ENCODE data around the gene MMP13. TPM values are rescaled to one million over a fixed set of nuclear protein-coding genes. Genes with fewer than 3 reads are reported as not detected.

Gene MMP13
- polyA plus RNA-seq, 1 donor (not counting 4 experiments of a cell fraction or from before 2014, with no cell fraction given), result 0.05 TPM

DNA sequence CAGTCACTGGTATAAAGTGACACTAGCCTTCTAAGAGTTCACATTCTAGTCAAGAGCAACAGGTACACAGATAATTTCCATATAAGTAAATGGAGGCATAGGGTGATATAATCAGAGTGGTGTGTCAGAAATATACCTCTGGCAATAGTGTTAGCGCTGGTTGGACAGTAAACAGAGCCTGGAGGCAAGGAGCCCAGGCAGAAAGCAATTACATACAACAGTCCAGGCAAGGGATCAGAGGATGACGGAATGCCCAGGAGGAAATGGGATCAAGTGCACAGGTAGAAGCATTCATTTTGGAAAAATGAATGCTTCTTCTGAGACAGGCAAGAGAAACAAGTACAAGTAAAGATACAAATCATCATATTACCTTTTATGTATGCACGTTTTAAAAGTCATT lies 36.2 kb upstream of the MMP13 start:
- no peaks in the 10 kb centered on the region for H3K9me3 ChIP-seq (ENCODE audit: control insufficient read depth, low read depth, low read length)
- TF ChIP-seq, protein P1, sequence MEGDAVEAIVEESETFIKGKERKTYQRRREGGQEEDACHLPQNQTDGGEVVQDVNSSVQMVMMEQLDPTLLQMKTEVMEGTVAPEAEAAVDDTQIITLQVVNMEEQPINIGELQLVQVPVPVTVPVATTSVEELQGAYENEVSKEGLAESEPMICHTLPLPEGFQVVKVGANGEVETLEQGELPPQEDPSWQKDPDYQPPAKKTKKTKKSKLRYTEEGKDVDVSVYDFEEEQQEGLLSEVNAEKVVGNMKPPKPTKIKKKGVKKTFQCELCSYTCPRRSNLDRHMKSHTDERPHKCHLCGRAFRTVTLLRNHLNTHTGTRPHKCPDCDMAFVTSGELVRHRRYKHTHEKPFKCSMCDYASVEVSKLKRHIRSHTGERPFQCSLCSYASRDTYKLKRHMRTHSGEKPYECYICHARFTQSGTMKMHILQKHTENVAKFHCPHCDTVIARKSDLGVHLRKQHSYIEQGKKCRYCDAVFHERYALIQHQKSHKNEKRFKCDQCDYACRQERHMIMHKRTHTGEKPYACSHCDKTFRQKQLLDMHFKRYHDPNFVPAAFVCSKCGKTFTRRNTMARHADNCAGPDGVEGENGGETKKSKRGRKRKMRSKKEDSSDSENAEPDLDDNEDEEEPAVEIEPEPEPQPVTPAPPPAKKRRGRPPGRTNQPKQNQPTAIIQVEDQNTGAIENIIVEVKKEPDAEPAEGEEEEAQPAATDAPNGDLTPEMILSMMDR (optimal IDR thresholded peaks at IDR 0.05 in 1 of 3, IDR thresholded peaks at IDR 0.05 in 1 of 3, conservative IDR thresholded peaks at IDR 0.05 in 1 of 3; ENCODE audit: extremely low read depth in 1 of 3, insufficient read depth in 2 of 3, low read length in 3 of 3), result no peak
- TF ChIP-seq EZH2 (IDR thresholded peaks at IDR 0.05; ENCODE audit: low read length), result no peak
- no peak overlapping the region for H3K27ac ChIP-seq (ENCODE audit: control insufficient read depth, insufficient read depth, low read length)
- dilution Hi-C loops (cut with MboI; ENCODE audit: extremely low pct_ligation_motif_present, low sequenced_read_pairs), result no loop called here
- peaks cover 23% of the 10 kb centered on the region for H3K4me1 ChIP-seq (ENCODE audit: control insufficient read depth, extremely low read depth, insufficient read depth, low read length)
- H3K79me2 ChIP-seq (ENCODE audit: control insufficient read depth, insufficient read depth, low read length), result no peaks in the 10 kb centered on the region
- no peak overlapping the region for H3K4me3 ChIP-seq (ENCODE audit: control insufficient read depth in 2 of 3, extremely low read depth in 1 of 3, insufficient read depth in 2 of 3, low read depth in 1 of 3, low read length in 3 of 3)
- DNase-seq (ENCODE audit: low read depth, low spot score) (no peak), FAIRE-seq (no peak)
- no peaks in the 10 kb centered on the region for H3K27me3 ChIP-seq (ENCODE audit: control insufficient read depth, extremely low read depth, insufficient read depth, low read length)
- H3K36me3 ChIP-seq (ENCODE audit: control insufficient read depth in 2 of 2, extremely low read depth in 1 of 2, insufficient read depth in 2 of 2, low read length in 2 of 2), result no peaks in the 10 kb centered on the region
- H2AFZ ChIP-seq (ENCODE audit: control insufficient read depth, low read length), result no peak overlapping the region
- no peak overlapping the region for H3K9ac ChIP-seq (ENCODE audit: control insufficient read depth, extremely low read depth, insufficient read depth, low read length)
- no peaks in the 10 kb centered on the region for H3K9me1 ChIP-seq (ENCODE audit: control insufficient read depth, extremely low read depth, insufficient read depth, low read length)
- H4K20me1 ChIP-seq (ENCODE audit: control insufficient read depth, extremely low read depth, insufficient read depth, low read length), result no peaks in the 10 kb centered on the region
- H3K4me2 ChIP-seq (ENCODE audit: control insufficient read depth, extremely low read depth, insufficient read depth, low read depth, low read length), result no peak overlapping the region

DNA sequence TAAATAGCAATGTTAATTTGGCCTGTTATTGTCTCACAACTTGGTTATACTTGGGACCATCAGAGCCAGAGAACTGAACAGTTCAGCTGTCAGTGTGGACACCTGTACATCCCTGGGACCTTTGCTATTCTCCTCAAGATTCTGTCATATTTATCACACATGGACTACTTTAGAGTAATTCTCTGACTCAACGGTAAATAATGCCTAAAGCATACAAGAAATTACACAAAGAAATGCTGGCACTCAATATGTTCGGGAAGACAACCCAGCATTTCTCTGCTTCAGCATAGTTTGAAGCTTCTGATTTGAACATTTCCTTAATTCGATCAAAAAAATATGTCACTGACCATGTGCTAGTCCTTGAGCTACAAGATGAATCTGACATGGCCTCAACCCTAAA lies 34.6 kb upstream of the MMP13 start:
- no peak for FAIRE-seq
- H4K20me1 ChIP-seq (ENCODE audit: control insufficient read depth, extremely low read depth, insufficient read depth, low read length), result no peaks in the 10 kb centered on the region
- H3K27ac ChIP-seq (ENCODE audit: control insufficient read depth, insufficient read depth, low read length), result no peak overlapping the region
- dilution Hi-C loops (cut with MboI; ENCODE audit: extremely low pct_ligation_motif_present, low sequenced_read_pairs), result no loop called here
- H3K9ac ChIP-seq (ENCODE audit: control insufficient read depth, extremely low read depth, insufficient read depth, low read length), result no peak overlapping the region
- H3K79me2 ChIP-seq (ENCODE audit: control insufficient read depth, insufficient read depth, low read length), result no peaks in the 10 kb centered on the region
- H3K4me1 ChIP-seq (ENCODE audit: control insufficient read depth, extremely low read depth, insufficient read depth, low read length), result peaks cover 10% of the 10 kb centered on the region
- H3K9me1 ChIP-seq (ENCODE audit: control insufficient read depth, extremely low read depth, insufficient read depth, low read length), result no peaks in the 10 kb centered on the region
- no peaks in the 10 kb centered on the region for H3K27me3 ChIP-seq (ENCODE audit: control insufficient read depth, extremely low read depth, insufficient read depth, low read length)
- no peak overlapping the region for H3K4me3 ChIP-seq (ENCODE audit: control insufficient read depth in 2 of 3, extremely low read depth in 1 of 3, insufficient read depth in 2 of 3, low read depth in 1 of 3, low read length in 3 of 3)
- DNase-seq (ENCODE audit: low read depth, low spot score), result no peak
- no peaks in the 10 kb centered on the region for H3K9me3 ChIP-seq (ENCODE audit: control insufficient read depth, low read depth, low read length)
- no peak overlapping the region for H3K4me2 ChIP-seq (ENCODE audit: control insufficient read depth, extremely low read depth, insufficient read depth, low read depth, low read length)
- H3K36me3 ChIP-seq (ENCODE audit: control insufficient read depth in 2 of 2, extremely low read depth in 1 of 2, insufficient read depth in 2 of 2, low read length in 2 of 2), result no peaks in the 10 kb centered on the region
- TF ChIP-seq, protein P1 (optimal IDR thresholded peaks at IDR 0.05 in 1 of 3, IDR thresholded peaks at IDR 0.05 in 1 of 3, conservative IDR thresholded peaks at IDR 0.05 in 1 of 3; ENCODE audit: extremely low read depth in 1 of 3, insufficient read depth in 2 of 3, low read length in 3 of 3), result no peak
- TF ChIP-seq EZH2 (IDR thresholded peaks at IDR 0.05; ENCODE audit: low read length), result no peak
- no peak overlapping the region for H2AFZ ChIP-seq (ENCODE audit: control insufficient read depth, low read length)

Measured in keratinocyte (primary cell).